Fibroblast of skin of right quadriceps (primary cell): ENCODE results near the gene OMP.
"Not testable (repeated sequence)": the region's sequence is repeated elsewhere in the genome, so short reads cannot be mapped to it uniquely, and the experiment has no call there.

Experiments used
- DNase-seq: peaks from one replicate; pipeline ENCODE4 v3.0.0-alpha.2; 2013

OMP gene, protein sequence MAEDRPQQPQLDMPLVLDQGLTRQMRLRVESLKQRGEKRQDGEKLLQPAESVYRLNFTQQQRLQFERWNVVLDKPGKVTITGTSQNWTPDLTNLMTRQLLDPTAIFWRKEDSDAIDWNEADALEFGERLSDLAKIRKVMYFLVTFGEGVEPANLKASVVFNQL

DNA sequence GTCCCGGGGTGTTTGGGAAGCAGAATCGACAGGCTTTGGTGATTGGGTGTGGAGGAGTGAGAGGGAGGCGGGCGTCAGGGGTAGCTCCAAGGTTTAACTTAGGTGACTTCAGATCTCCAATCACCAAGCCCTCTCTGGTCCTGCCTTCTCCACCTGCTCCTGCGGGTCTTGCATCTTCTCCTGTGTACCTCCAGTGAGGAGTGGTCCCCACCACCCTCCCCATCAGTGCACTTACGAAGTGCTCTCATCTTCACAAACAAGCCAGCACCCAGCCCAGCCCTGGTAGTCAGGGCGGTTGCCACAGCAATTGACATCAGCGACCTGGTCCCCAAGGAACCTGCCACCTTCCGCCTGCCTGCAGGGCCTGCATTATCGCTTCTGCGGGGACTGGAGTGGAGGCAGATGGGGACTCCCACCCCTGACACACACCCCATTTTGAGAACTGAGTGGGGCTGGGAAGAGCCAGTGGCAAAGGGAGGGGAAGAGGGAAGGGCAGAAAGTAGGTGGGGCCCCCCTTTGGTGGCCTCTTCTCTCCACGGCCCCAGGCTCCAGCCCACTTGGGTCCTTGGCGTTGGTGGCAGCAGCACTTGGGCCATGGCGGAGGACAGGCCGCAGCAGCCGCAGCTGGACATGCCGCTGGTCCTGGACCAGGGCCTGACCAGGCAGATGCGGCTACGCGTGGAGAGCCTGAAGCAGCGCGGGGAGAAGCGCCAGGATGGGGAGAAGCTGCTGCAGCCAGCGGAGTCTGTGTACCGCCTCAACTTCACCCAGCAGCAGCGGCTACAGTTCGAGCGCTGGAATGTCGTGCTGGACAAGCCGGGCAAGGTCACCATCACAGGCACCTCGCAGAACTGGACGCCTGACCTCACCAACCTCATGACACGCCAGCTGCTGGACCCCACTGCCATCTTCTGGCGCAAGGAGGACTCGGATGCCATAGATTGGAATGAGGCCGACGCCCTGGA, at the start of gene OMP:
Gene OMP, plus strand, starts transcription at position 595 of the 965 bp plus-strand sequence. Its CDS starts 0 bp downstream, at position 595.
- no peak for DNase-seq

DNA sequence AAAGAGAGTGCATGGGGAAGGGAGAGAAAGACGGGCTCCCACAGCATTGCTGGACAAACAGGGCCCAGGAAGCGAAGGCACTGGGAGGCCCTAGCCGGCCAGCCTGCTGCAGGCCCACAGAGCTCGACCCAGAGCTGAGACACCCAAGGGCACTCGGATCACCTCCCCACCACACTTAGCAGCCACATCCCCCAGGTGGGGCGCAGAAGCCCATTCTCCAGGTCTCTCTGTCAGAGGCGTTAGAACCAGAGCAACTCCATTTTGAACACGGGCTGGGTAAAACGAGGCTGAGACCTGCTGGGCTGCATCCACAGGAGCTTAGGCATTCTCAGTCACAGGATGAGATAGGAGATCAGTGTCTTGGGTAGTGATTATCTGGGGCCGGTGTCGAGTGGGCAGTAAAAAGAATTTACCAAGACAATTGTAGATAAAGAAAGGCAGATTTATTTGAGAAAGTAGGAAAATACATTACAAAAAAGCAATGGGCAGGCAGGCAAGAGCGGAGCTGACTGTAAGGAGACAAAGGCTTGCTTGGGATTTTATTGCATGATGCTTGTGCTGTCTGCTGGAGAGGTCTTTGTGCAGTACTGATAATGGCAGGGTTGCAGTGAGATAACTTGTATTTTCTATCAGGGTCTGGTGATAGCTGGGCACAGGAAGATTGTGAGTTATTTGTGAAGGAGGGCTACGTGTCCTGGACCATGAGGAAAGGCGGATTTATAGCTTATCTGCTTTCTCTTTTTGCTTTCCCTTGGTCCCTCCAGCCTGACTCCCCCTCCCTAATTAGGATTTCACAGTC, 49.2 kb upstream of the OMP start:
- DNase-seq, result no peak

DNA sequence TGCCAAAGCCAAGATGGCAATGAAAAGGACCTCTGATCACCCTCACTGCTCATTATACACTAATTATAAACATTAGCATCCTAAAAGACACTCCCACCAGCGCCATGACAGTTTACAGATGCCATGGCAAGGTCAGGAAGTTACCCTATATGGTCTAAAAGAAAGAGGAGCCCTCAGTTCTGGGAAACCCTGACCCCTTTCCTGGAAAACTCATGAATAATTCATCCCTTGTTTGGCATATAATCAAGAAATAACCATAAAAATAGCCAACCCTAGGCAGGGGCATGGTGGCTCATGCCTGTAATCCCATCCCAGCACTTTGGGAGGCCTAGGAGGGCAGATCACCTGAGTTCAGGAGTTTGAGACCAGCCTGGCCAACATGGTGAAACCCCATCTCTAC, 48.6 kb upstream of the OMP start:
- no peak for DNase-seq

DNA sequence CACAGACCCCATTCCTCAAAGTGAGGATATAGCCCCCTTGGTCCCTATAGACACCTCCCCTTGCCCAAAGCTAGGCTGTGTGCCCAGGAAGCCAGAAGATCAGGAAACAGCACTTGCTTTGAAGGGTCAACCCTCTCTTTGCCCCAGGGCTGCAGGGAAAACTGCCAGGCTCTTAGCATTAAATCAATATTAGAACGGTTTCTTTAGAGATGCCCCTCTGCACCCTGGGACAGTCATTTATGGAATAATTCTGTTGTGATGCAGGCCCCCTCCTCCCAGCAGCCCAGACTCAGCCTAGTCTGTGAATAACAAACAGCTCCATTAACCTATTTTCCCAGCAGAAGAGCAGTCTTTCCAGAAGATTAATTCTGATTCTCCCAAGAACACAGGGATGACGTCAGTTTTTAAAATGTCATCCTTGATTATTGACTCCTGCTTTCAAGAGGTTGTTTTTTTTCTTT, 47.5 kb upstream of the OMP start:
- no peak for DNase-seq

DNA sequence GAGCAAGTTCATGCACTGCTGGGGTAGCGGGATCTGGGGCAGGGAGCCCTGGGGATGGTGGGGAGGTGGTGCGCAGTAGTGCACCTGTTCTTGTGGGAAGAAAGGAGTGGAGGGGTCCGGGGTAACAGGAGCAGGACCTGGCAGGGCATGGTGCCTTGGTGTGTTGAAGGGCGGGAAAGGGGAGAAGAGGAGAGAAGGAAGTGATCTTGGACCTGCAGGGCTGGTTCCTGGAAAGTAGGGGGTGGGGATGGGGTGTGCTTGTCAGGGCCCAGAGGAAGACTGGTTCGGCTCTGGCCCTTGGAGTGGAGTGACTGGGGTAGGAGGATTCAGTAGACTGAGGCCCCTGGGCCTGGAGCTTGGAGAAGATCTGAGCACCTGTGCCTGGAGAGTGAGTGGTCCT, 46.7 kb upstream of the OMP start:
- no peak for DNase-seq

DNA sequence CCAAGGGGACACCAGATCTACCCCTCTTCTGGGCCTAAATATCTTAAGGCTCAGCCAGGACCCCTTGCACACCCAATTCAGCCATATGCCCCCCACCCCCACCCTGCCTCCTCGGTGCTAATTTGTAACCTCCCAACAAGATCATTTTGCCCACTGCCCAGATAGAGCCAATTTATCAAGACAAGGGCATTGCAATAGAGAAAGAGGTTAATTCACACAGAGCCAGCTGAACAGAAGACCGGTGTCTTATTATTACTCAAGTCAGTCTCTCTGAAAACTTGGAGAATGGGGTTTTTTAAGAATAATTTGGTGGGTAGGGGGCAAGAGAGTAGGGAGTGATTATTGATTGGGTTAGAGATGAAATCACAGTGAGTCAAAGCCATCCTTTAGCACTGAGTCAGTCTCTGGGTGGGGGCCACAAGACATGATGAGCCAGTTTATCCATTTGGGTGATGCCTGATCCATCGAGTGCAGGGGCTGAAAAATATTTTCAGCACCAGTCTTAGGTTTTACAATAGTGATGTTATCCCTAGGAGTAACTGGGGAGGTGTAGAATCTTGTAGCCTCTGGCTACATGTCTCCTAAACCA, 45.7 kb upstream of the OMP start:
- DNase-seq, result no peak

DNA sequence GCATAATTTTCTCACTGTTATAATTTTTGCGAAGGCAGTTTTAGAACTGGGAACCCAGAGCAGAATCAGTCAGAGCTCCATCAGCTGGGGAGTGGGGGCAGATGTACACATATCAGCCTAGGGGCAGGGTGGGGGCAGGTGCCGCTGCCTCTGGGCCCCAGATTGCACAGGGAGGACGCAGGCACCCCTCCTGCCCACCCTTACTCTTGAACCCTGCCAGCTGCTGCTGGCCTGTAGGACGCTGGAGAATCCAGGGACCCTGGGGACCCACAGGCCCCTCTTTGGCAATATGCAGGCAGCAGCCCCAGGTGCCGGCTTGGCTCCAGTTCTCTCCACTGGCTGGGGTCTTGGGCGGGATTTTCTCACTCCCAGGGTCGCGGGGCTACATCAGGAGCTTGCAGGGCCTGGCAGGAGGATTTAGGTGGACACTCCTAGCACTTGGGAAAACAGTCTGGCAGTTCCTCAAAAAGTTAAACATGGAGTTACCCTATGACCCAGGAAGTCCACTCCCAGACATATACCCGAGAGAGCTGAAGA, 44.6 kb upstream of the OMP start:
- DNase-seq, result no peak

DNA sequence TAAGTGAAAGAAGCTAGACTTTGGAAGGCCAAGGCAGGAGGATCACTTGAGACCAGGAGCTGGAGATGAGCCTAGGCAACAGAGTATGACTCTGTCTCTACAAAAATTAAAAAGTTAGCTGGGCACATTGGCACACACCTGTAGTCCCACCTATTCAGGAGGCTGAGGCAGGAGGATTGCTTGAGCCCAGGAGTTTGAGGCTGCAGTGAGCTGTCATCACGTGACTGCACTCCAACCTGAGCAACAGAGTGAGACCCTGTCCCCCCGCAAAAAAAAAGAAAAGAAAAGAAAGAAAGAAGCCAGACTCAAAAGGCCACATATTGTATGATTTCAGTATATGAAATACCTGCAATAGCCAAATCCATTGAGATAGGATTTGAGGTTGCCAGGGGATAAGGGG, 43.7 kb upstream of the OMP start:
- no peak for DNase-seq

DNA sequence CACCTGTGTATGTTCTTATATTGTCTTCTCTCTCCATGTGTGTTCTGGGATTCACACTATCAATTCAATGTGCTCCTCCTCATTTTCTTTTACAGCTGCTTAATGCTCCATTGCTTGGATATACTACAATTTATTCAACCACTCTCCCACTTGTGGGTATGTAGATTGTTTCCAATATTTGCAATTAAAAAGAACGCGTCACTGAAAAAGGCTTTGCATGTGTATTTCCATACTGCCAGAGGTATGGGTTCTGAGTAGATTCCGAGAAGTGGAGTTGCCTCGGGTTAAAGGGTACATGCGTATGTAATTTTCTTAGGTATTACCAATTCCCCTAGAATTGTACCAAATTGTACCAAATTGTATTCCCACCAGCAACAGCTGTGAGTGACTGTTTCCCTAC, 42.8 kb upstream of the OMP start:
- no peak for DNase-seq

DNA sequence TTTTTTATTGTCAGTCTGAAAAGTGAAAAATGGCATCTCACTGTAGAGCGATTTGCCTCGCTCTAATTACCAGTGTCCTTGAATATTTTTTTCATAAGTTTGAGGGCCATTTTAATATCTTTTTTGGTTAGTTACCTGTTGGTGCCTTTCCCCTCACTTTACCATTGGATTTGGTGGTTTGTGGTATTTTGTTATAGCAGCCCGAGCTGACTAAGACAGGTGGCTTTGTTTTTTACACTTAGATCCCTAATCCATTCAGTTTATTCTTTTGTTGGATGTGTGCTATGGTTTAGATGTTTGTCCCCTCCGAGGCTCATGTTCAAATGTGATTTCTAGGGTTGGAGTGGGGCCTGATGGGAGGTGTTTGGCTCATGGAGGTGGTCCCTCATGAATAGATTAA, 42.4 kb upstream of the OMP start:
- no peak for DNase-seq

DNA sequence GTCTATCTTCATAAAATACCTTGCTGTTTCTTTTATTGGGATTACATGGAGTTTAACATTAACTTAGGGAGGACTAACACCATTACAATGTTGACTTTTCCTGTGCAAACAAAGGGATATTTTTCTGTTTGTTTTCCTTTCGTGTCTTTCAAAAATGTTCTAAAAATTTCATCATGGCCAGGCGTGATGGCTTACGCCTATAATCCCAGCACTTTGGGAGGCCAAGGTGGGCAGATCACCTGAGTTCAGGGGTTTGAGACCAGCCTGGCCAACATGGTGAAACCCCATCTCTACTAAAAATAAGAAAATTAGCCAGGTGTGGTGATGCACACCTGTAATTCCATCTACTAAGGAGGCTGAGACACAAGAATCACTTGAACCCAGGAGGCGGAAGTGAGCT, 41.4 kb upstream of the OMP start:
- DNase-seq, result not testable (repeated sequence)

DNA sequence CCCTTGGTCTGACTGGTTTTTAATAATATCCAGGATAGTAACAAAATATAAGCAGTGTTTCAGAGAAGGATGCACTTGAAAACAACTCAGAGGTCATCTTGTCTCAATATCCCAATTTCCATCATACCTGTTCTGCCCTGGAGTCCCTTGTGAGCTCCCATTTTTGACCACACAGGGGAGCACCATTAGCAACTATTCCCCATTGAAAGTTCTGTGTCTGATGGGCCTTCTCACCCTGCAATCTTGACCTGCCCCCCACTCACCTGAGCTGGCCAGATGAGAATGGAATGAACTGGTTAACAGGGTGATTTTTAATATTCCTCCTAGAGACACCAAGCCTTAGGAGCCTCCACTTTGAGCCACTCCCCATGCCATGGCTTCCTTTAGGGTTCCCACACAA, 39.7 kb upstream of the OMP start:
- DNase-seq, result no peak

DNA sequence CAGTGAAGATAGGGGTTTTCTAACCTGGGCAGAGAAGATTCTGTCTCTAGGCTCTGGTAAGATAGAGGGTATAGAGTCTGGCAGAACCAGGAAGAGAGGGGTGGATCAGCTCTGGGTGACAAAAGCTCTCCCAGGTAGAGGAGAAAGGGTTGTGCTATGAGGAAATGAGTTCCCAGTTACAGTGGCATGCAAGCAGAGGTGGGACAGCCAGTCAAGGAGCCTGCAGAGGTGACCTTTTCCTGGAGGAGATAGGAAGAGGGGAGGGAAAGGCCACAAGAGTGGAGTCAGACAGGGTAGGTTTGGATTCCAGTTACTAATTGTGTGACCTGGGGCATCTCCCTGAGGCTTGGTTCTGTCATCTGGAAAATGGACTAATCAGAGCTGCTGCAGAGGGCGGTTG, 39.2 kb upstream of the OMP start:
- no peak for DNase-seq

DNA sequence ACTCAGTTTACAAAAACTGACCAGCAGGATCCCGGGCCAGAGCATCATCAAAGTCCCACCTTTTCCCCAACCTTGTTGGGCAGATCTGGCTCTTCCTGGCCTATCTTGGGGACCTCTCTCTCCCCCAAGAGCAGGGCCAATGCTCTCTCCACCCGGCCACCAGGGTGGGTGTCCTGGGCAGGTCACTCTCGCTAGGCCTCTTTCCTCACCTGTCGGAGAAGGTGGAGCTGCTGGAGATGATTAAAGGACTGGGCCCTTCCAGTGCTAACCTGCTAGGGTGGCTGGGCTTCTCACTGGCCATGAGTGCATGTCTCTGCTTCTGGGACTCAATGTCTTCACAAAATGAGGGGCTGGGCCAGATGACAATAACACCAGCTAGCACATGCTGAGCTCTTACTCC, 38.8 kb upstream of the OMP start:
- no peak for DNase-seq

DNA sequence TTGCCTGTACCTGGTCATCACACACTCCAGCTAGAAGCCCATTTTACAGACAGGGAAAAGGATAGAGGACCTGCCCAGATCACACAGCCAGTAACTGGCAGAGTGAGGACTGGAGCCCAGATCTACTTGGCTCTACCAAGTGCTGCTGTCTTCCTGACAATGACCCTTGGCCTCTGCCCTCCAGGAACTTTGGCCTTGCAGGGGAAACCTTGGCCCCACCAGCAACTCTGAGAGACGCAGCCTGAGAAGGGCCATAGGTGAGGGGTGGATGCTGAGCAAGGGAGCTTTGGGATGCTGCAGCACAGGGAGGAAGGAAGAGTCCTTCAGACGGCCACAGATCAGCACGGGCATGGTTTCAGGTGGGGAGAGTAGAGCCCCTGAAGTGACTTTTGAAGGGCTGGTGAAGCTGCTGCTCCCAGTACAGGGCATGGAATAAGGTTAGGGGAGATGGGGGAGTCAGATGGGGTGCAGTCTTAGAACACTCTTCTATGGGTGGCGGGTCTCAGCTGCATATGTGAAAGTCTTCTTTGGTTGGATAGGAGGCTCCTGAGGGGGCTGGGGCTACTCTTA, 37.9 kb upstream of the OMP start:
- no peak for DNase-seq

DNA sequence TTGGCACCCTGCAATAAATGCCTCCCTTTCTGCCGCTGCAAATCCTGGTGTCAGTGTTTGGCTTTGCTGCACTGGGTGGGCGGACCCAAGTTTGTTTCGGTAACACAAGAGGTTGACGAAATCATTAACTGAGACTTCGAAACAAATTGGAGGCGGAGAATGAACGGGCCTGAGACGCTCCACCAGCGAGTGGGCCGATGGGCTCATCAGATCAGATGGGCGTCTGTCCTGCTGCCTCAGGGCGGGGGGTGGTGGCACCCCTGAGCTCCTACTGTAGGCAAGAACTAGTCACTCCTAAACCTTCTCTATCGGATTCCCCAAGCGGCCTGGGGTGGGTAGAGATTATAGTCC, 36.8 kb upstream of the OMP start:
- DNase-seq, result peak; percentile 60

DNA sequence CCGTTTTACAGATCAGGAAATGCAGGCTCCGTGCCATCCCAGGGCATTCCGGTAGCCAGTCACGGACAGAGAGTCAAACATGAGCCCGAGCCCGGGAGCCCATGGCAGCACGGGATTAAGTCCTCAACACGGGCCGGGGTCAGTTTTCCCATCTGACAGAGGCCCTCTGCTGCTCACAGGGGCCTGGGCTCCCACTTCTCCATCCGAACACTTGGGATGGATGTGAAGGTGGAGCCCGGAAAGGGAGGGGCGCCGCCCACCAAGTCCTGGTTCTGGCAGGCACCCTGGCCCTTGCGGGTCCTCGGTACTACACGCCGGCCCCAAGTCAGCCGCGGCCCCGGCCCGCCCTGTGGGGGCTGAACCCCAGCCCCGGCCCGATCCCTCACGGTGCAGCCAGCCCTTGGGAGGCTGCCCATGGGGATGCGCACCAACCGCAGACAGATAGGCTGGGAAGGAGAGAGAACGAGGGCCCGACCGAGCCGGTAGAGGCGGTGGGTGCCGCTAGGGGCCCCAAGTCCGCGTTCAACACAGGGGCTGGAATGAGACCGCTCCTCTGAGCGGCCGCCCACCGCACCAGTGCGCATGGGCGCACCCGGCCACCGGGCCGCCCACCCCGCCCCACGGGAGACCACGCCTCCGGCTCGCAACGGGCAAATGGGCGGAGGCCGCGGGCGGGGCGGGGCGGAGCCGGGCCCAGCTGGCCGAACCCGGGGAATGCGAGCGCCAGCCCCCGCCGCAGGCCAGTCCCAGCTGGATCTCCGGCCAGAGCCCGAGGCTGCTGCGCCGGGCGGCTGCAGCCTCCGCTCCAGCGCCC, 36.2 kb upstream of the OMP start, which contains the start of gene CAPN5:
Gene CAPN5, plus strand, starts transcription at position 743 of the 814 bp plus-strand sequence. CDS start 17,916 bp downstream, outside the sequence.
- DNase-seq, result peak; percentile 94

DNA sequence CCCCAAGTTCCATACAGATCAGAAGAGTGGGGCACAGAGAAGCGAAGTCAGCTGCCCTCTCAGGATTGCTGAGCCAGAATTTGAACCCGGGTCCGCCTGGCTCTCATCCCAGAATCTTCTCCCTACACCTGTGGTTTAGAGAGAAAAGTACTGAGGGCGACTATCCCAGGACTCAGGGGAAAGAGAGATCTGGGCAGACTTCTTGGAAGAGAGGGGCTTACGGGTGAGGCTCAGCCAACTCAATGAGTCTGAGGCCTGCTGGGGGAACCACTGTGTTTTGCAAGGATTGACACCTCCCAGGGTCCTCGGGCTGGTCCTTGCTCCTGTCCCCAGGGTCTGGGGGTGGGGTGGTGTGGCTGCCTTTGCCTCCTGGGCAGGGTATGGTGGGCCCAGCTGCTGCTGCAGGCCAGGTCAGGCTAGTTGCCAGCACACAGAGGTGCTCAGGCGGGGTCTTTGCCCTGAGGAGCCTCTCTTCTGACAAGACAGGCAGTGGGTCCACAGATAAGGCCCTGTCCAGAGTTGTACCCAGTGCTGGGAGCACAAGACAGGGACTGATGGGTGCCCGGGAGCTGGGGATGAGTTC, 34.7 kb upstream of the OMP start:
- no peak for DNase-seq

DNA sequence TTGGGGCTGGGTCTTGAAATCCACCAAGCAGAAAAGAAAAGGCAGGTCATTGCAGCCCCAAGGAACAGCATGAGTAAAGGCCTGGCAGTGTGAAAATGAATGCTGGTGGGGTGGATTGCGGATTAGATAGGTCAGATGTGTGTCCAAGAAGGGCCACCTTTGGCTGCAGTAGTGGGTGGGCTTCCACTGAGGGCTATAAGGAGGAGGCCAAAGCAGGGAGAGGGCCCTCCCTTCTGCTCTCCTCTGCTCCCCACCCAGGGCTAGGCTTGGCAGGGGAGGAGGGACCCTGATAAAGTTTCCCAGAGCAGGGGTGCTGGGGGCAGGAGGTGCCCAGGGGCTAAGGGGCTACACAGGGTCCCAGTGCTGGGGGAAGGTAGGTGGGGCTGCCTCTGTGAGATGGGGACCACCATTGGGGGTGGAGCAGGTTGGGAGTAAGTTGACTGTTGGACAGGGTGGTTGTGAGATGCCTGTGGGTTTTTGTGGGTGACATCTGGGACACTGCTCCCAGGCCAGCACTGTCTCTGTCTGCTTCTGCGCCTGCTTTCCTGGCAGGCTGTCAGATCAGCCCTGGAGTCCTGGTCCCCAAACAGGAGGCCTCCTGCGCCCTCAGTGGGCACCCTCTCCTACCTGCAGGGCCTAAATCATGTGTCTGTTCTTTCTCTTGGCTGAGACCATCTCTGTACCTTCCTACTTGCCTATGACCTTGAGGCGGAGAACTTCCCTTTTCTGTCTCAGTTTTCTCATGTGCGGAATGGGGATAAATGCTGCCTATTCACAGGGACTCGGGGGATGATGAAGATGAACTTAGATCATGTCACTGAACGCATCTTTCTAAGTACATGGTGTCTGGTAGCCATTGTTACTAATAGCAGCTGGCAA, 33.9 kb upstream of the OMP start:
- DNase-seq, result no peak

DNA sequence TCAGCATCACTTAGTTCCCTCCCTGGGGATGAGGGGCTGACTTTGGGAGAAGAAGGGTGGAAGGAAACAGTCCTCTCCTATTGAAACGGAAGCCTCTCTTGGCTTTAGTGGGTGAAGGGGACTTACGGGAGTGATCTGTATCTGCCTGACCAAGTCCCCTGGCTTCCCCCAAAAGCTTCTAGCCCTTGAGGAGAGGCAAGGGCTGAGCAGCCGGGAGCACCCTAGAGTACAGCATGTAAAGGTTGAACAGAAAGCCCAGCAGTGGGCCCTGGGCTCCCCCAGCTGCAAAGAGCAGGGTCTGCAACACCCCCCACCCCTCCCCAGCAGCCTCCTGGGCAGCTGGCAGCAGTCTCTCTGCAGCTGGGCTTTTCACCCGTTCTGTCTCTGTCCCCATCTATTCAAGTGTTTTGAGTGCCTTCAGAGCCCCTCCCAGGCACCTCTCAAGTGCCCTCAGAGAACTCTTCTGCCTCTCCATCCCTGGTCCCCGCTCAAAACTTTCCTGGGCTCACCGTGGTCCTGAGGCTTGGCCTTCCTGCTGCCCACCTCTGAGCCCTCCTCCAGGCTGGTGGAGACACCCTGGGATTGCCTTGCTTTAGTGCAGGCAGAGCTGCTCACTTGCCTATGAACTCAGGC, 33.2 kb upstream of the OMP start:
- no peak for DNase-seq
